ENCODE results near the gene RABL2A.
"Not testable (repeated sequence)": the region's sequence is repeated elsewhere in the genome, so short reads cannot be mapped to it uniquely, and the experiment has no call there.

RABL2A gene

DNA sequence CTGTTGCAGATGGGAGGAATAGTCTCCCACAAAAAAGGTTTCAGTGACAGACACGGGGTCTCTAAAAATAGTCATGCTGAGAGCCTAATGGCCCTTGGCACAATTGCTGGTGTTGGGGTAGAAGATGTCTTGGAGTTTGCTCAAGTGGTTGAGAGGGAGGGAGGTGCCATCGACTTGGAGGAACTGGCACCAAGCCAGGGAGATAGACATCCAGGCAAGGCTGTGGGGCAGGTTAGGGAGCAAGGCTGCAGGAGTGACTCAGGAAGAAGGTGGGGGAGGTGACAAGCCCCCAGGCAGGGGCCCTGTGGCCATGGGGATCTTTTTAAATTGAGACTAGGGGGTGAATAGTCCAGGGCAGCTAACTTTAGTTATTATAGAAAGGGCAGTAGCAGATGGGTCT is 27.9 kb upstream of the RABL2A start:
- not testable (repeated sequence) for H3K27ac Mint-ChIP-seq; ATAC-seq (ENCODE audit: low read depth); H3K9me3 Mint-ChIP-seq; DNase-seq (ENCODE audit: low spot score in 2 of 2); H3K4me1 Mint-ChIP-seq; H3K4me3 Mint-ChIP-seq; H3K27me3 Mint-ChIP-seq; H3K36me3 Mint-ChIP-seq

DNA sequence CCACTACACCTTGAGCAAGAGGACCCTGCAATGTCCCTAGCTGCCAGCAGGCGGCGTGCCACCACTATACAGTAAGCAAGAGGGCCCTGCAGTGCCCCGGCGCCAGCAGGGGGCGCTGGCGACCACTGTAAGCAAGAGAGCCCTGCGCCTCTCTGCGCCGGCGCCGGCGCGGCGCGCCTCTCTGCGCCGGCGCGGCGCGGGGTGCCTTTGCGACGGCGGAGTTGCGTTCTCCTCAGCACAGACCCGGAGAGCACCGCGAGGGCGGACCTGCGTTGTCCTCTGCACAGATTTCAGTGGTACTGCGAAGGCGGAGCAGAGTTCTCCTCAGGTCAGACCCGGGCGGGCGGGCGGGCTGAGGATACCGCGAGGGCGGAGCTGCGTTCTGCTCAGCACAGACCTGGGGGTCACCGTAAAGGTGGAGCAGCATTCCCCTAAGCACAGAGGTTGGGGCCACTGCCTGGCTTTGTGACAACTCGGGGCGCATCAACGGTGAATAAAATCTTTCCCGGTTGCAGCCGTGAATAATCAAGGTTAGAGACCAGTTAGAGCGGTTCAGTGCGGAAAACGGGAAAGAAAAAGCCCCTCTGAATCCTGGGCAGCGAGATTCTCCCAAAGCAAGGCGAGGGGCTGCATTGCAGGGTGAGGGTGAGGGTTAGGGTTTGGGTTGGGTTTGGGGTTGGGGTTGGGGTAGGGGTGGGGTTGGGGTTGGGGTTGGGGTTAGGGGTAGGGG is 24.9 kb upstream of the RABL2A start:
- H3K27me3 Mint-ChIP-seq, H3K4me1 Mint-ChIP-seq, H3K9me3 Mint-ChIP-seq, H3K36me3 Mint-ChIP-seq, H3K27ac Mint-ChIP-seq: not testable (repeated sequence)
- DNase-seq (ENCODE audit: low spot score in 2 of 2) (peak; percentile 65 to 77), ATAC-seq (ENCODE audit: low read depth) (peak; percentile 34)
- H3K4me3 Mint-ChIP-seq: peak overlapping the region; percentile 73

DNA sequence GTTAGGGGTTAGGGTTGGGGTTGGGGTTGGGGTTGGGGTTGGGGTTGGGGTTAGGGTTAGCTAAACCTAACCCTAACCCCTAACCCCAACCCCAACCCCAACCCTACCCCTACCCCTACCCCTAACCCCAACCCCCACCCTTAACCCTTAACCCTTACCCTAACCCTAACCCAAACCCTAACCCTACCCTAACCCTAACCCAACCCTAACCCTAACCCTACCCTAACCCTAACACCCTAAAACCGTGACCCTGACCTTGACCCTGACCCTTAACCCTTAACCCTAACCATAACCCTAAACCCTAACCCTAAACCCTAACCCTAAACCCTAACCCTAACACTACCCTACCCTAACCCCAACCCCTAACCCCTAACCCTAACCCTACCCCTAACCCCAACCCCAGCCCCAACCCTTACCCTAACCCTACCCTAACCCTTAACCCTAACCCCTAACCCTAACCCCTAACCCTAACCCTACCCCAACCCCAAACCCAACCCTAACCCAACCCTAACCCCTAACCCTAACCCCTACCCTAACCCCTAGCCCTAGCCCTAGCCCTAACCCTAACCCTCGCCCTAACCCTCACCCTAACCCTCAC is 24.1 kb upstream of the RABL2A start:
- no peaks in the 10 kb centered on the region for H3K9me3 Mint-ChIP-seq

DNA sequence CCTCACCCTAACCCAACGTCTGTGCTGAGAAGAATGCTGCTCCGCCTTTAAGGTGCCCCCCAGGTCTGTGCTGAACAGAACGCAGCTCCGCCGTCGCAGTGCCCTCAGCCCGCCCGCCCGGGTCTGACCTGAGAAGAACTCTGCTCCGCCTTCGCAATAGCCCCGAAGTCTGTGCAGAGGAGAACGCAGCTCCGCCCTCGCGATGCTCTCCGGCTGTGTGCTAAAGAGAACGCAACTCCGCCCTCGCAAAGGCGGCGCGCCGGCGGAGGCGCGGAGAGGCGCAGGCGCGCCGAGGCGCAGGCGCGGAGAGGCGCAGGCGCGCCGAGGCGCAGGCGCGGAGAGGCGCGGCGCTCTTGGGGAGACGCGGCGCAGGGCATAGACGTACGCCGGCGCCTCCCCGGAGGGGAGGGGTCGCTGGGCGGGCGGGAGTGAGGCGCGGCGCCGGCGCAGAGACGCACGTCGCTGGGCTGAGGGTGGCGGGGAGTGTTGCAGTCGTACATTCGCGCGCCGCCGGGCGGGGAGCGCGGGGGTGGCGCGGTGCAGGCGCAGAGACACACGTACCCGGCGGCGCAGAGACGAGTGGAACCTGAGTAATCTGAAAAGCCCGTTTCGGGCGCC is 23.5 kb upstream of the RABL2A start:
- not testable (repeated sequence) for H3K27me3 Mint-ChIP-seq, H3K36me3 Mint-ChIP-seq, H3K9me3 Mint-ChIP-seq, H3K4me1 Mint-ChIP-seq
- Mint-ChIP-seq H3K4me3 (peak overlapping the region; percentile 94), H3K27ac (peak overlapping the region; percentile 93)
- DNase-seq (ENCODE audit: low spot score in 2 of 2): peak; percentile 72 to 88
- peak; percentile 94 for ATAC-seq (ENCODE audit: low read depth)

More for the DNA sequence above, 24.1 kb upstream of the RABL2A start:
- Mint-ChIP-seq H3K4me1 (peaks cover 8% of the 10 kb centered on the region), H3K4me3 (peak overlapping the region; percentile 94), H3K27me3 (no peaks in the 10 kb centered on the region), H3K27ac (peak overlapping the region; percentile 93), H3K36me3 (no peaks in the 10 kb centered on the region)
- ATAC-seq (ENCODE audit: low read depth): no peak
- no peak for DNase-seq (ENCODE audit: low spot score in 2 of 2)

DNA sequence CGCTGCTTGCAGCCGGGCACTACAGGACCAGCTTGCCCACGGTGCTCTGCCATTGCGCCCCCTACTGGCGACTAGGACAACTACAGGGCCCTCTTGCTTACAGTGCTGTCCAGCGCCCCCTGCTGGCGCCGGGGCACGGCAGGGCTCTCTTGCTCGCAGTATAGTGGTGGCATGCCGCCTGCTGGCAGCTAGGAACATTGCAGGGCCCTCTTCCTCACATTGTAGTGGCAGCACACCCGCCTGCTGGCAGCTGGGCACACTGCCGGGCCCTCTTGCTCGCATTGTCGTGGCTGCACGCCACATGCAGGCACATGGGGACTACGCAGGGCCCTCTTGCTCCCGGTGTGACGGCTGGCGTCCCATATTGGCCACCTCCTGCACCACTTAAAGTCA is 23.0 kb upstream of the RABL2A start:
- H3K27ac Mint-ChIP-seq: peak overlapping the region; percentile 93
- H3K27me3 Mint-ChIP-seq: not testable (repeated sequence)
- peak; percentile 7 for ATAC-seq (ENCODE audit: low read depth)

DNA sequence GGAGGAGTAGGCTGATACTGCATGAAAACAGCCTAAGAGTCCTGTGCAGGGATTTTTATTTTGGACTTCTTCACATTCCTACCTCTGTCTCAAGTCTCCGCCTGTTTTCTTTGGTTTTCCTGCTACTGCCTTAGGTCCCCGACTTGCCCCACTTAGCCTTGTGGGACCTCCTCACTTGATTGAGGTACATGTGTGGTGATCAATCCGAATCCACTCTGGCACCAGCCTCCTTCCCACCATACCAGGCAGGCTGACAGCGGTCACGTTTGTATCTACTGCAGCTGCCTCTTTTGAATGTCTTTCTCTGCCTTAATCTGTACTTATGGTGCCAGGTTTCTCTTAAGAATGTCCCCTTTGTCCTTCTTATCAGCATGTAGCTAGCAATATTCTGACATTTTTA is 22.4 kb upstream of the RABL2A start:
- ATAC-seq (ENCODE audit: low read depth): not testable (repeated sequence)
- Mint-ChIP-seq H3K4me3 (peak overlapping the region; percentile 94), H3K27ac (peak overlapping the region; percentile 93)

More for the DNA sequence above, 23.0 kb upstream of the RABL2A start:
- peak overlapping the region; percentile 94 for H3K4me3 Mint-ChIP-seq
- not testable (repeated sequence) for H3K36me3 Mint-ChIP-seq, H3K4me1 Mint-ChIP-seq, H3K9me3 Mint-ChIP-seq
- peak; percentile 93 to 94 for DNase-seq (ENCODE audit: low spot score in 2 of 2)

DNA sequence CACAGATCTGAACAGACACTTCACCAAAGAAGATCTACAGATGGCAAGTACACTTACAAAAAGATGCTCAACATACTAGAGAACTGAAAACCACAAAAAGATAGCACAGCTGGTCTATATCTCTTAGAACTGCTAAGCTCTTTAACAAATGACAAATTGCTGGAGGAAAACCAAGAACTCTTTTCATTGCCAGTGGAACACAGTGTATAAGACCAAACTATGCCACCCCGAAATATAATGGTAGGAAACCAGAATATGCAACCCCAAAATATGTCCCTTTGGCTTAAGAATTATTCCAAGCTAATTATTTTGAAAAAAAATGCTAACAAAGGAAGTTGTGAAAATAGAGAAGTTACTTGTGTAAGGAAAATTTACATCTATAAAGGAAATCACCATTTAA is 21.0 kb upstream of the RABL2A start:
- not testable (repeated sequence) for H3K4me1 Mint-ChIP-seq; DNase-seq (ENCODE audit: low spot score in 2 of 2); ATAC-seq (ENCODE audit: low read depth); H3K27me3 Mint-ChIP-seq; H3K36me3 Mint-ChIP-seq; H3K9me3 Mint-ChIP-seq; H3K27ac Mint-ChIP-seq; H3K4me3 Mint-ChIP-seq

More for the DNA sequence above, 22.4 kb upstream of the RABL2A start:
- H3K4me1 Mint-ChIP-seq; DNase-seq (ENCODE audit: low spot score in 2 of 2); H3K27me3 Mint-ChIP-seq; H3K36me3 Mint-ChIP-seq; H3K9me3 Mint-ChIP-seq: not testable (repeated sequence)

DNA sequence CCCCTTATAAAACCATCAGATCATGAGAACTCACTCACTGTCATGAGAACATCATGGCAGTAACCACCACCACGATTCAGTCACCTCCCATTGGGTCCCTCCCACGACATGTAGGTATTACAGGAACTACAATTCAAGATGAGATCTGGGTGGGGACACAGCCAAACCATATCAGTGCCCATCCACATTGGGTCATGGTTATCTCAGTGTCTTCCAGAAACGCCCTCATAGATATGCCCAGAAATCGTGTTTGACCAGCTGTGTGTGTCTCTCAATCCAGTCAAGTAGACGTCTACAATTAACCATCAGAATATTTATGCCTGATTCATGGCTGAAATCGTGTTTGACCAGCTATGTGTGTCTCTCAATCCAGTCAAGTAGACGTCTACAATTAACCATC is 17.2 kb upstream of the RABL2A start:
- not testable (repeated sequence) for H3K36me3 Mint-ChIP-seq; DNase-seq (ENCODE audit: low spot score in 2 of 2); H3K9me3 Mint-ChIP-seq; H3K4me3 Mint-ChIP-seq; H3K27me3 Mint-ChIP-seq; H3K4me1 Mint-ChIP-seq; ATAC-seq (ENCODE audit: low read depth); H3K27ac Mint-ChIP-seq

DNA sequence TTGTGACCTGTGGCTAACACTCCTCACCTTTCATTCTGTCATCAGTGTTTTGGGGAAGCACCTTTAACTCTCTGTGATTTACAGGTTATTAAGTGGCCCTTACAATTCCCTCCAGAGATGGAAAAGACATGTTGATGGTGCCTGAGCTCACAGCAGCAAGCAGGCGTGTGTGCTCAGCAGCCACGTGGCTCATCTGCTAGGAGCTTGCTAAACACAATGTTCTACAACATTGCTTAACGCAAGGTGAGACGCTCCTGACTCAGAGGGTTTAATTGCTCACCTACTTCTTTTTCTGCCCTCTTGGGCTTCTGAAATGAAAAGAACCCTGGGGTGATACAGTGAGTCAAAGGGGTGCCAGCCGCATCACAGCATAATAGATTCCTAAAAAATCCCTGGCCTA is 6.1 kb upstream of the RABL2A start:
- not testable (repeated sequence) for H3K27ac Mint-ChIP-seq; H3K4me3 Mint-ChIP-seq; H3K27me3 Mint-ChIP-seq; ATAC-seq (ENCODE audit: low read depth); H3K9me3 Mint-ChIP-seq; DNase-seq (ENCODE audit: low spot score in 2 of 2); H3K4me1 Mint-ChIP-seq; H3K36me3 Mint-ChIP-seq

DNA sequence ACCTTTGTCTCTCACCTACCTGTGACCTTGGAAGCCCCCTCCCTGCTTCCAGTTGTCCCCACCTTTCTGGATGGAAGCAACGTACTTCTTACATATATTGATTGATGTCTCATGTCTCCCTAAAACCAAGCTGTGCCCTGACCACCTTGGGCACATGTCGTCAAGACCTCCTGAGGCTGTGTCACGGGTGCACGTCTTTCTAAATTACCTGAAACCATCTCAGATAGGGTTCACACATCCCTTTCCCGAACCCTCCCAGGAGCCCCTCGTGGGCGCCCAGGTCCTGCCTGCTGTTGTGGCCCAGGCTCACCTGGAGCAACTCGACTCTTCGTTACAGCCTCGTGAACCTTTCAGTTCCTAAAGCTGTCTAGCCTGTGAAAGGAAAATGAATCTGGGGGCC is 1.2 kb upstream of the RABL2A start:
- H3K9me3 Mint-ChIP-seq; DNase-seq (ENCODE audit: low spot score in 2 of 2); H3K27me3 Mint-ChIP-seq; ATAC-seq (ENCODE audit: low read depth); H3K36me3 Mint-ChIP-seq: not testable (repeated sequence)
- Mint-ChIP-seq H3K4me1 (peaks cover 13% of the 10 kb centered on the region), H3K27ac (peak overlapping the region; percentile 87), H3K4me3 (peak overlapping the region; percentile 81)

DNA sequence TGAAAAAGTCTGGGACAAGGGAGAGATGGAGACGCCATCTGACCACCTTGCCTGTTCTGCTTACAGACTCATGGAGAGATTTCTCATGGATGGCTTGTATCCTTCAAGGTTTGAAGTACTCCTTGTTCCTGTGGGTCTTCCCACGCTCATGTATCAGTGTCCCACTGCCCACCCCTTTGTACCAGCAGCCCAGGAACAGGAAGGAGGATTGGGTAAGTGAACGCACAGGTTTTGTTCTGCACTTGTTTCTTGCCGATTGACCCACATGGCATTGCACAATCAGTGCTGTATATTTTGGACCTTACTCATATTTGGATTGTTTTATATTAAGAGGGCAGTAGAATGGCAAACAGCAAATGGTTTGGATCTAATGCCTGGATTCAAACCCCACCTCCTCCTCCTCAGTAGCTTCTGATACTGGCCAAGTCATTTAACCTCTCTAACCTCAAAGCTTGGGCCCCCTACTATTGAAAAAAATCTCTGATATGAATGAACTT is 5.8 kb downstream of the RABL2A start:
- H3K4me3 Mint-ChIP-seq; DNase-seq (ENCODE audit: low spot score in 2 of 2); H3K27ac Mint-ChIP-seq; H3K9me3 Mint-ChIP-seq; ATAC-seq (ENCODE audit: low read depth); H3K4me1 Mint-ChIP-seq; H3K27me3 Mint-ChIP-seq: not testable (repeated sequence)
- H3K36me3 Mint-ChIP-seq: peaks cover 11% of the 10 kb centered on the region

DNA sequence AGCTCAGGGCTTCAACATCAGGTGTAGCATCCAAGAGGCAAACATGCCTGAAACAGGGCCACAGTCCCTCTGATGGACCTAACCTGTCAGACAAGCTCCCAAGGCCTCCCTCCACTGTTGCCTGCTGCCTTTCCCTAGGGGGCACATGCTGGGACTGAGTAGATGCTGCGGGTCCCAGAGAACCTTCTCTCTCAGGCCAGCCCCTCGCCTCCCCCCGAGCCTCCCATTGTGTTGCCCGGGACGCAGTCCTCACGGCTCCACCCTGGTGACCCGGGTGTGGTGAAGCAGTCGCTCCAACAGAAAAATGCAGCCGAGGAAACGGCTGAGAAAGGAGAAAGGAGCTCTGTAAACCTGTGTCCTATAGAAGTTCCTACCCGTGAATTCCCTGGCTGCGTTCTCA is 8.3 kb downstream of the RABL2A start:
- not testable (repeated sequence) for H3K9me3 Mint-ChIP-seq; H3K27ac Mint-ChIP-seq; ATAC-seq (ENCODE audit: low read depth); H3K4me1 Mint-ChIP-seq; H3K36me3 Mint-ChIP-seq; DNase-seq (ENCODE audit: low spot score in 2 of 2); H3K27me3 Mint-ChIP-seq; H3K4me3 Mint-ChIP-seq

DNA sequence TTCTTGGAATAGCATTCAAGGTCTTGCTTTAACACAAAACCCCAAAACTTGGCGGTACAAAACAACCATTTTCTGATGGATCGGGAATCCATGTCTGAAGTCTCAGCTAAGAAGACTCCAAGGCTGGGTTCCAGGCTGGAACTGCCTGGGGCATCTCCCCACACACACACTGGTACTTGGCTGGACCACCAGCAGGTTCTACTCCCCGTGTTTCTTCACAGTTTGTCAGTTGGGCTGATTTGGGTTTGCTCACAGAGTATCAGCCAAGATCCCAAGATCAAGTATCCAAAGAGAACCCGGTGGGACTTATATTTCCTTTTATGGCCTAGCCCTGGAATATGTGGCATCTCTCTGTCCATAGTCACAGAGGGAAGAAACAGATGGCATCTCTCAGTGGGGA is 9.2 kb downstream of the RABL2A start:
- not testable (repeated sequence) for H3K4me3 Mint-ChIP-seq; H3K9me3 Mint-ChIP-seq; H3K27ac Mint-ChIP-seq; H3K4me1 Mint-ChIP-seq; H3K36me3 Mint-ChIP-seq; ATAC-seq (ENCODE audit: low read depth); H3K27me3 Mint-ChIP-seq; DNase-seq (ENCODE audit: low spot score in 2 of 2)

DNA sequence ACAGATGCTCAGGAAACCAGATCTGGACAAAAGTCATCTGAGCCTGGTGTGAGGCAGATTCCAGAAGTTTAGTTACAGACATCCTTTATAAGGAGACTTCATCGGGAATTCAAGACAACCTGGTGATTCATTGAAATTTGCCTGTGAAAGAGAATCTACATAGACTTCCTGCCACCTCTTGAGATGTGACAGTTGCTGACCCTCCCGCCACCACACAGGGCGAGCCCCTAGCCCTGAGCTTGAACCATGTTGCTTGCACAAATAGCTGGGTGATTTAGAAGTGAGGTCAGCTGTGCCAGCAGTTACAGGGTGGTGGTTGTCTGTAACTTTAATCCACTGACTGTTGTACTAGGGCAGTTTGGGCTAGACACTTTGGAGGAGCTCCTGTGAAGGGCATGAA is 11.0 kb downstream of the RABL2A start:
- not testable (repeated sequence) for H3K27ac Mint-ChIP-seq; DNase-seq (ENCODE audit: low spot score in 2 of 2); H3K36me3 Mint-ChIP-seq; ATAC-seq (ENCODE audit: low read depth); H3K27me3 Mint-ChIP-seq; H3K4me3 Mint-ChIP-seq; H3K9me3 Mint-ChIP-seq; H3K4me1 Mint-ChIP-seq

Measured in memory B cell (primary cell).